GM12878 (cell line): ENCODE results near the gene MMP24.

ENCODE experiments used
- CEBPB ChIP-seq, 2 experiments: fragments of 150-350 bp in 1 of 2; IDR thresholded peaks; 2 replicates each; pipeline ENCODE4 v1.6.1; 2012 to 2014; ENCODE audit warnings: low read depth in 2 of 2, low read length in 2 of 2, borderline replicate concordance in 1 of 2, inconsistent platforms in 1 of 2
- CHD2 ChIP-seq: IDR thresholded peaks from 2 replicates; pipeline ENCODE4 v1.6.1; 2011; ENCODE audit warnings: low read depth, low read length, improper control_type of control experiment, borderline replicate concordance
- EGR1 ChIP-seq, 2 experiments: IDR thresholded peaks; 1 replicate in 1 of 2; 2 replicates in 1 of 2; pipeline ENCODE4 v1.6.1; 2011 to 2012; ENCODE audit warnings: low read depth in 2 of 2, low read length in 2 of 2, borderline replicate concordance in 1 of 2, mild to moderate bottlenecking in 1 of 2, moderate library complexity in 1 of 2
- IKZF1 ChIP-seq: fragments of 450-650 bp; conservative IDR thresholded peaks from 2 replicates; pipeline ENCODE4 v1.6.1; 2017; ENCODE audit warnings: antibody characterized with exemption, mild to moderate bottlenecking
- JUND ChIP-seq: IDR thresholded peaks from 2 replicates; pipeline ENCODE4 v1.6.1; 2012; ENCODE audit warnings: low read depth, mild to moderate bottlenecking, low read length, improper control_type of control experiment, moderate library complexity
- MEF2B ChIP-seq: fragments of 450-650 bp; IDR thresholded peaks from 2 replicates; pipeline ENCODE4 v1.6.1; 2018; ENCODE audit warnings: mild to moderate bottlenecking, moderate library complexity; ENCODE audit not compliant: partially characterized antibody, poor library complexity, severe bottlenecking
- PML ChIP-seq: IDR thresholded peaks from 2 replicates; pipeline ENCODE4 v1.6.1; 2012; ENCODE audit warnings: low read length, inconsistent platforms
- POLR2A ChIP-seq: IDR thresholded peaks from 2 replicates; pipeline ENCODE4 v1.6.1; 2011; ENCODE audit warnings: low read depth, mild to moderate bottlenecking, low read length
- SIN3A ChIP-seq: IDR thresholded peaks from 2 replicates; pipeline ENCODE4 v1.6.1; 2012; ENCODE audit warnings: low read depth, low read length, improper control_type of control experiment
- TF ChIP-seq, protein P1 (sequence below), 3 experiments: IDR thresholded peaks in 2 of 3; conservative IDR thresholded peaks in 1 of 3; 2 replicates each; pipeline ENCODE4 v1.5.1; 2011; ENCODE audit warnings: low read depth in 3 of 3, low read length in 3 of 3, mild to moderate bottlenecking in 3 of 3, control low read depth in 2 of 3, moderate library complexity in 2 of 3, inconsistent platforms in 1 of 3, mixed read lengths in 1 of 3; ENCODE audit not compliant: control insufficient read depth in 2 of 3, insufficient read depth in 1 of 3; ENCODE audit errors: extremely low read depth in 1 of 3

DNA sequence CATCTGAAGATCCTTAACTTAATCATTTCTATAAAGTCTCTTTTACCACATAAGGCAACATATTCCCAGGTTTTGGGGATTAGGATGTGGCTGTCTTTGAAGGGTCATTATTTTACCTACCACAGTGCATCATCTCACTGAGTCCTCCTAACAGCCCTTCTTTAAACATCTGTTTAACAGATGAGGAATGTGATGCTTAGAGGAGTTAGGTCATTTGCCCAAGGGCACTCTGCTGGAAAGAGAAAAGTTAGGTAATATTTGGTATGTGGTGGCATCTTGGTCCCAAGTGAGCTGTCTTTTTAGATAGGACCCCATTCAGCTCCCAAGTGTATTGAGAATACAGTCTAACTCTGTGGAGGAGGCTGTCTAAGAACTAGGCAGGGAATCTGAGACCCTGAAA is 11.0 kb downstream of the MMP24 start:
- TF ChIP-seq IKZF1 = no peak
- no peak for TF ChIP-seq SIN3A
- TF ChIP-seq CHD2 = no peak
- no peak for TF ChIP-seq PML
- no peak for TF ChIP-seq EGR1 (IDR thresholded peaks at IDR 0.05; ENCODE audit: borderline replicate concordance in 1 of 2, low read depth in 2 of 2, low read length in 2 of 2)
- no peak for TF ChIP-seq CEBPB (IDR thresholded peaks at IDR 0.05; ENCODE audit: borderline replicate concordance in 1 of 2, low read depth in 2 of 2, low read length in 2 of 2)
- TF ChIP-seq, protein P1, sequence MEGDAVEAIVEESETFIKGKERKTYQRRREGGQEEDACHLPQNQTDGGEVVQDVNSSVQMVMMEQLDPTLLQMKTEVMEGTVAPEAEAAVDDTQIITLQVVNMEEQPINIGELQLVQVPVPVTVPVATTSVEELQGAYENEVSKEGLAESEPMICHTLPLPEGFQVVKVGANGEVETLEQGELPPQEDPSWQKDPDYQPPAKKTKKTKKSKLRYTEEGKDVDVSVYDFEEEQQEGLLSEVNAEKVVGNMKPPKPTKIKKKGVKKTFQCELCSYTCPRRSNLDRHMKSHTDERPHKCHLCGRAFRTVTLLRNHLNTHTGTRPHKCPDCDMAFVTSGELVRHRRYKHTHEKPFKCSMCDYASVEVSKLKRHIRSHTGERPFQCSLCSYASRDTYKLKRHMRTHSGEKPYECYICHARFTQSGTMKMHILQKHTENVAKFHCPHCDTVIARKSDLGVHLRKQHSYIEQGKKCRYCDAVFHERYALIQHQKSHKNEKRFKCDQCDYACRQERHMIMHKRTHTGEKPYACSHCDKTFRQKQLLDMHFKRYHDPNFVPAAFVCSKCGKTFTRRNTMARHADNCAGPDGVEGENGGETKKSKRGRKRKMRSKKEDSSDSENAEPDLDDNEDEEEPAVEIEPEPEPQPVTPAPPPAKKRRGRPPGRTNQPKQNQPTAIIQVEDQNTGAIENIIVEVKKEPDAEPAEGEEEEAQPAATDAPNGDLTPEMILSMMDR (IDR thresholded peaks at IDR 0.05 in 2 of 3, conservative IDR thresholded peaks at IDR 0.05 in 1 of 3; ENCODE audit: control insufficient read depth in 2 of 3, extremely low read depth in 1 of 3, insufficient read depth in 1 of 3, low read depth in 3 of 3, low read length in 3 of 3) = no peak
- TF ChIP-seq MEF2B = no peak
- TF ChIP-seq POLR2A = no peak
- TF ChIP-seq JUND = no peak
